ENCODE results near the gene HNF1A. TPM values are rescaled to one million over a fixed set of nuclear protein-coding genes. Genes with fewer than 3 reads are reported as not detected.

The HNF1A gene
- total and polyA plus RNA-seq, 9 of the 15 experiments (the other 6 are each of a cell fraction or from before 2014, with no cell fraction given), result not detected

- TF ChIP-seq MBD1 (CRISPR knock-in tag; IDR thresholded peaks at IDR 0.05) (no peak), HDAC2 (IDR thresholded peaks at IDR 0.05) (peak; percentile 73), TFE3 (CRISPR knock-in tag; IDR thresholded peaks at IDR 0.05) (no peak), SNAPC5 (CRISPR knock-in tag; IDR thresholded peaks at IDR 0.05) (no peak), MXI1 (IDR thresholded peaks at IDR 0.05; ENCODE audit: low read depth, low read length) (no peak), FOXP4 (CRISPR knock-in tag; IDR thresholded peaks at IDR 0.05; ENCODE audit: borderline replicate concordance) (no peak), JUNB (CRISPR knock-in tag; conservative IDR thresholded peaks at IDR 0.05) (no peak), ZNF695 (CRISPR knock-in tag; IDR thresholded peaks at IDR 0.05) (no peak), HNRNPK (IDR thresholded peaks at IDR 0.05; ENCODE audit: low read depth, low read length, poor library complexity, severe bottlenecking) (no peak), MLLT1 (IDR thresholded peaks at IDR 0.05) (no peak), KAT2B (IDR thresholded peaks at IDR 0.05; ENCODE audit: low read depth, low read length) (no peak), NCOA4 (IDR thresholded peaks at IDR 0.05; ENCODE audit: partially characterized antibody) (no peak), ZNF699 (CRISPR knock-in tag; IDR thresholded peaks at IDR 0.05; ENCODE audit: insufficient replicate concordance) (no peak), POLR2B (IDR thresholded peaks at IDR 0.05; ENCODE audit: low read depth, partially characterized antibody) (no peak), TSHZ1 (CRISPR knock-in tag; IDR thresholded peaks at IDR 0.05) (no peak), ZNF75A (CRISPR knock-in tag; IDR thresholded peaks at IDR 0.05) (no peak), ZNF589 (CRISPR knock-in tag; IDR thresholded peaks at IDR 0.05; ENCODE audit: low read depth) (no peak)
These were observed 27.0 kb downstream of the HNF1A start (continued) for GRCh38 chr12:121005346-121005815.

All from K562 (cell line).